Esophagus squamous epithelium (tissue), 5 donors: ENCODE measurements around the gene RGS8. TPM values are rescaled to one million over a fixed set of nuclear protein-coding genes. Genes with fewer than 3 reads are reported as not detected.

Experiments used
- DNase-seq: peaks from one replicate; lab custom pipeline; 2025; lab: John Stamatoyannopoulos, UW
- H3K27ac ChIP-seq, 4 donors: fragments of 200-600 bp; sonication (generic); one replicate each; pipeline ENCODE4 v1.5.1; 2016 to 2019; ENCODE audit warnings: mild to moderate bottlenecking in 1 of 4
- H3K27me3 ChIP-seq, 4 donors: fragments of 200-600 bp; sonication (generic); 1 replicate in 3 of 4; 2 replicates in 1 of 4; pipeline versions ENCODE4 v1.5.1 to v1.6.0; 2017 to 2021; ENCODE audit warnings: antibody characterized with exemption in 1 of 4
- H3K36me3 ChIP-seq, 3 donors: fragments of 200-600 bp; sonication (generic); one replicate each; pipeline ENCODE4 v1.5.1; 2016 to 2019
- H3K4me1 ChIP-seq, 3 donors: fragments of 200-600 bp; sonication (generic); one replicate each; pipeline ENCODE4 v1.5.1; 2017 to 2019
- H3K4me3 ChIP-seq, 4 donors: fragments of 200-600 bp; sonication (generic); 1 replicate in 3 of 4; 2 replicates in 1 of 4; pipeline ENCODE4 v1.5.1; 2016 to 2019; ENCODE audit warnings: mild to moderate bottlenecking in 2 of 4, moderate library complexity in 1 of 4
- H3K9me3 ChIP-seq, 3 donors: fragments of 200-600 bp; sonication (generic); one replicate each; pipeline ENCODE4 v1.5.1; 2016 to 2019
- CTCF ChIP-seq, 6 experiments: fragments of 450-650 bp in 4 of 6; fragments of 200-600 bp in 2 of 6; sonication (generic) in 2 of 6; IDR thresholded peaks; one replicate each; pipeline ENCODE4 v1.5.1; 2016 to 2019; ENCODE audit warnings: antibody characterized with exemption in 6 of 6, mild to moderate bottlenecking in 4 of 6, moderate library complexity in 4 of 6
- POLR2A ChIP-seq, 4 donors: fragments of 450-650 bp; IDR thresholded peaks; one replicate each; pipeline ENCODE4 v1.6.1; 2017; ENCODE audit warnings: antibody characterized with exemption in 4 of 4, mild to moderate bottlenecking in 4 of 4, moderate library complexity in 3 of 4
- WGBS, 2 donors: methylation state at CpG; one replicate each; pipeline ENCODE4 v1.1.5; 2018; 5-methylcytosine and 5-hydroxymethylcytosine counted together
- intact Hi-C: fragments of 100-400 bp; cut with DNase I; formaldehyde crosslinking; loops from one replicate; pipeline ENCODE4 v1.15.0; 2022
- total RNA-seq, 4 donors: library from RNA; depleted of rRNA; stranded (reverse); fragments of >200 nt; gene quantifications; one replicate each; pipeline ENCODE4 v1.1.0, GENCODE V29; 2016
- donor health status: DM: yes; HTN: yes; CAD: no.

The RGS8 gene
- total RNA-seq, 4 donors from 2014 or later: not detected

GRCh38 chr1:182724215-182724614 is 39.8 kb upstream of the RGS8 start:
- intact Hi-C loops: no loop called here
- no peak for DNase-seq
- no peak overlapping the region for H3K27ac ChIP-seq
- TF ChIP-seq CTCF (IDR thresholded peaks at IDR 0.05): no peak
- TF ChIP-seq POLR2A (IDR thresholded peaks at IDR 0.05): no peak
- no peak overlapping the region for H3K4me3 ChIP-seq
- H3K36me3 ChIP-seq: no peaks in the 10 kb centered on the region
- H3K9me3 ChIP-seq: no peaks in the 10 kb centered on the region
- 70 to 74% methylated on average over 2 of the region's 2 CpGs for WGBS, 2 donors
- no peaks in the 10 kb centered on the region for H3K27me3 ChIP-seq
- H3K4me1 ChIP-seq: no peaks in the 10 kb centered on the region

GRCh38 chr1:182723200-182723599 is 38.8 kb upstream of the RGS8 start:
- H3K4me3 ChIP-seq: no peak overlapping the region
- WGBS, 2 donors: 67 to 84% methylated on average over 1 to 2 of the region's 2 CpGs
- no peak overlapping the region for H3K27ac ChIP-seq
- H3K36me3 ChIP-seq: no peaks in the 10 kb centered on the region
- intact Hi-C loops: no loop called here
- H3K27me3 ChIP-seq: no peaks in the 10 kb centered on the region
- H3K4me1 ChIP-seq: no peaks in the 10 kb centered on the region
- DNase-seq: no peak
- TF ChIP-seq POLR2A (IDR thresholded peaks at IDR 0.05): no peak
- no peak for TF ChIP-seq CTCF (IDR thresholded peaks at IDR 0.05)
- H3K9me3 ChIP-seq: no peaks in the 10 kb centered on the region

- Histone ChIP-seq H3K27me3 (no peaks in the 10 kb centered on the region), H3K36me3 (no peaks in the 10 kb centered on the region), H3K4me3 (no peak overlapping the region), H3K27ac (no peak overlapping the region), H3K9me3 (no peaks in the 10 kb centered on the region), H3K4me1 (no peaks in the 10 kb centered on the region)
- intact Hi-C loops: no loop called here
- no peak for TF ChIP-seq CTCF (IDR thresholded peaks at IDR 0.05)
- TF ChIP-seq POLR2A (IDR thresholded peaks at IDR 0.05): no peak
- 40 to 54% methylated on average over 1 of the region's 1 CpG for WGBS, 2 donors
- DNase-seq: no peak
Observed at GRCh38 chr1:182721525-182721924, 37.1 kb upstream of the RGS8 start.

- no peak for DNase-seq
- H3K9me3 ChIP-seq: no peaks in the 10 kb centered on the region
- H3K4me1 ChIP-seq: no peaks in the 10 kb centered on the region
- H3K36me3 ChIP-seq: no peaks in the 10 kb centered on the region
- intact Hi-C loops: no loop called here
- no peak overlapping the region for H3K4me3 ChIP-seq
- no peaks in the 10 kb centered on the region for H3K27me3 ChIP-seq
- H3K27ac ChIP-seq: no peak overlapping the region
- 78 to 83% methylated on average over 2 of the region's 2 CpGs for WGBS, 2 donors
- TF ChIP-seq POLR2A (IDR thresholded peaks at IDR 0.05) (no peak), CTCF (IDR thresholded peaks at IDR 0.05) (peak in 1 of 6 experiments; percentile 21)
Observed at GRCh38 chr1:182720463-182720862, 36.1 kb upstream of the RGS8 start.

GRCh38 chr1:182719553-182719952 is 35.2 kb upstream of the RGS8 start:
- Histone ChIP-seq H3K27ac (no peak overlapping the region), H3K36me3 (no peaks in the 10 kb centered on the region), H3K4me1 (no peaks in the 10 kb centered on the region), H3K9me3 (no peaks in the 10 kb centered on the region), H3K4me3 (no peak overlapping the region), H3K27me3 (no peaks in the 10 kb centered on the region)
- no peak for DNase-seq
- intact Hi-C loops: no loop called here
- WGBS, 2 donors: 83 to 92% methylated on average over 4 of the region's 4 CpGs
- TF ChIP-seq POLR2A (IDR thresholded peaks at IDR 0.05): no peak
- no peak for TF ChIP-seq CTCF (IDR thresholded peaks at IDR 0.05)
